ENCODE data around the gene IDH2. TPM values are rescaled to one million over a fixed set of nuclear protein-coding genes. Genes with fewer than 3 reads are reported as not detected.
A peak's percentile ranks its signal among the peaks of the same experiment; 100 is the strongest.

The IDH2 gene
- total and polyA plus RNA-seq, 2 of the 4 experiments (the other 2 are of a cell fraction) = 84.9 to 118 TPM

- WGBS, 2 experiments (ENCODE audit: extremely low coverage in 2 of 2, insufficient read length in 1 of 2) = 100% methylated on average over 3 of the region's 5 CpGs; no CpG with 5 or more reads in 1 of the 2 experiments
- ATAC-seq (ENCODE audit: low read depth) = no peak
- Histone ChIP-seq H4K5ac (ENCODE audit: low read depth, low read length) (no peak overlapping the region), H3K4me2 (ENCODE audit: low read depth, low read length) (no peak overlapping the region), H2BK20ac (ENCODE audit: low read depth, low read length) (no peak overlapping the region), H3K9me3 (ENCODE audit: control insufficient read depth, insufficient read depth, low read length) (no peaks in the 10 kb centered on the region), H3K36me3 (ENCODE audit: control insufficient read depth, insufficient read depth, low read length) (no peaks in the 10 kb centered on the region), H4K20me1 (ENCODE audit: insufficient read depth, low read length) (peaks cover 36% of the 10 kb centered on the region), H2AK9ac (replicated peaks; ENCODE audit: low read depth, low read length, poor library complexity) (no peak overlapping the region), H2BK120ac (ENCODE audit: low read depth, low read length) (no peak overlapping the region), H3K79me1 (ENCODE audit: low read depth in 1 of 2, low read length in 2 of 2) (peaks cover 24 to 73% of the 10 kb centered on the region in 2 experiments), H3K9ac (ENCODE audit: low read depth, low read length) (no peak overlapping the region), H4K91ac (ENCODE audit: insufficient read depth, low read depth, low read length) (no peak overlapping the region), H3K4me1 (ENCODE audit: control insufficient read depth, insufficient read depth, low read length) (peaks cover 6% of the 10 kb centered on the region), H2BK15ac (ENCODE audit: low read depth, low read length) (no peak overlapping the region), H3K27me3 (ENCODE audit: control insufficient read depth, insufficient read depth, low read length) (no peaks in the 10 kb centered on the region), H3K14ac (replicated peaks; ENCODE audit: low read depth, low read length) (no peak overlapping the region), H3K4ac (ENCODE audit: low read depth, low read length) (no peak overlapping the region), H2AK5ac (ENCODE audit: low read depth, low read length) (no peak overlapping the region), H3K56ac (ENCODE audit: extremely low read depth, insufficient read depth, low read length) (no peak overlapping the region), H3K23ac (ENCODE audit: low read depth, low read length) (no peak overlapping the region), H2BK5ac (ENCODE audit: low read depth, low read length, poor library complexity, severe bottlenecking) (no peak overlapping the region), H2AFZ (replicated peaks; ENCODE audit: low read length, poor library complexity) (no peak overlapping the region), H4K8ac (ENCODE audit: low read depth in 2 of 2, low read length in 2 of 2) (no peak overlapping the region), H3K4me3 (ENCODE audit: insufficient read depth, low read depth, low read length) (no peak overlapping the region), H3K27ac (ENCODE audit: insufficient read depth, low read length) (no peak overlapping the region), H3K18ac (ENCODE audit: low read depth, low read length) (no peak overlapping the region), H3K9me1 (ENCODE audit: insufficient read depth, low read length) (peaks cover 32% of the 10 kb centered on the region)
- CTCF ChIA-PET = interaction anchor here (1.4 kb wide), 1 partner anchor 12 kb away, joined by 3 read pairs; no protein-coding TSS in a partner anchor
- POLR2A ChIA-PET (ENCODE audit: unreplicated experiment) = no interaction called here
- intact Hi-C loops (cut with micrococcal nuclease) = no loop called here
- no TSS peak for BruUV-seq (replicated peaks)
- DNase-seq = peak; percentile 40
- in situ Hi-C loops (cut with MboI; ENCODE audit: low sequenced_read_pairs) = no loop called here
- TF ChIP-seq NFE2L2 (IDR thresholded peaks at IDR 0.05; ENCODE audit: low read depth, low read length) (no peak), MXI1 (IDR thresholded peaks at IDR 0.05; ENCODE audit: borderline replicate concordance, low read depth, low read length) (no peak), FOS (IDR thresholded peaks at IDR 0.05; ENCODE audit: low read depth, low read length) (no peak), RCOR1 (IDR thresholded peaks at IDR 0.05; ENCODE audit: insufficient replicate concordance, low read length) (no peak), SMC3 (IDR thresholded peaks at IDR 0.05; ENCODE audit: low read depth, low read length) (no peak), MAFK (IDR thresholded peaks at IDR 0.05; ENCODE audit: low read depth, low read length) (no peak), POLR2A (IDR thresholded peaks at IDR 0.05; ENCODE audit: low read depth, low read length) (no peak), RFX5 (IDR thresholded peaks at IDR 0.05; ENCODE audit: low read depth, low read length) (no peak), ELK1 (IDR thresholded peaks at IDR 0.05; ENCODE audit: borderline replicate concordance, low read depth, low read length) (no peak), CHD1 (IDR thresholded peaks at IDR 0.05; ENCODE audit: low read depth, low read length) (no peak), USF2 (IDR thresholded peaks at IDR 0.05; ENCODE audit: low read depth, low read length) (no peak), CTCF (conservative IDR thresholded peaks at IDR 0.05; ENCODE audit: low read depth, low read length) (no peak), BHLHE40 (IDR thresholded peaks at IDR 0.05; ENCODE audit: low read depth, low read length) (no peak), CEBPB (IDR thresholded peaks at IDR 0.05; ENCODE audit: low read depth, low read length) (no peak), MAZ (IDR thresholded peaks at IDR 0.05; ENCODE audit: borderline replicate concordance, low read depth, low read length) (no peak), RAD21 (IDR thresholded peaks at IDR 0.05; ENCODE audit: low read length) (no peak)
- dilution Hi-C loops (cut with HindIII; ENCODE audit: low sequenced_read_pairs, unreplicated experiment) = no loop called here
These were observed 53.2 kb downstream of the IDH2 start for GRCh38 chr15:90049030-90049429.
